ENCODE measurements around the gene RNF138.
A peak's percentile ranks its signal among the peaks of the same experiment; 100 is the strongest.
"Not testable (repeated sequence)": the region's sequence is repeated elsewhere in the genome, so short reads cannot be mapped to it uniquely, and the experiment has no call there.

The RNF138 gene, protein sequence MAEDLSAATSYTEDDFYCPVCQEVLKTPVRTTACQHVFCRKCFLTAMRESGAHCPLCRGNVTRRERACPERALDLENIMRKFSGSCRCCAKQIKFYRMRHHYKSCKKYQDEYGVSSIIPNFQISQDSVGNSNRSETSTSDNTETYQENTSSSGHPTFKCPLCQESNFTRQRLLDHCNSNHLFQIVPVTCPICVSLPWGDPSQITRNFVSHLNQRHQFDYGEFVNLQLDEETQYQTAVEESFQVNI

DNA sequence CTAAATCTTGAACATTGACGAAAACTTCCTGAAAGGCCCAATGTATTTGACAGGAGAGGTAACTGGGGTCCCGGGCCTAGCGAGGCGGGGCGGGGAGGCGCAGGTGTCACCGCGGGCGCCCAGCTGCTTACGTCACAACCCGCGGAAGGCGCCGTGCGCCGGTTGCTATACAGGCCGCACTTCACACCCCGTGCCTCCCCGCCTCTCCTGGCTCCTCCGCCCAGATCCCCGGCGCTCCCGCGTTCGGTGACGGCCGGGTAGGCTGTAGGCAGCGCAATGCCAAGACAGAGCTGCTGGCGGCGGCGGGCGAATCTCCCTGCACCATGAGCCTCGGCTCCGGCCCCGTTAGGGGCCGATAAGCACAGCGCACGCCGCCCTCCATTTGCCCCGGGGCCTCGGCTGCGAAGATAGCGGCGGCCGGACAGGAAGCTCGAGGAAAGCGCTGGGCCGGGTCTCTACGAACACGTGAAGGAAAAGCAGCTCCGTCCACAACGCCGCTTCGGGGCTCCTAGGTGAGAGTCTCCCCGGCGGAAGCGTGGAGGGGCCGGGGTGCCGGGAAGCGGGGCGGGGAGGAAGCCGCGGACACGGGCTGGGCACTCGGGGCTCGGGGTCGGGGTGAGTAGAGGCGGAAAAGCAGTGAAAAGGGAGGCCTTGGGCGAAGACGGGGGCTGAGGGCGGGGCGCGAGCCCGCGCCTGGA, at the start of gene RNF138:
TSS of gene RNF138 (plus strand) at position 151 of the 698 bp plus-strand sequence. CDS start 903 bp downstream, outside the sequence.
- DNase-seq (ENCODE audit: low read depth in 1 of 2, low spot score in 1 of 2): peak; percentile 77 to 83

DNA sequence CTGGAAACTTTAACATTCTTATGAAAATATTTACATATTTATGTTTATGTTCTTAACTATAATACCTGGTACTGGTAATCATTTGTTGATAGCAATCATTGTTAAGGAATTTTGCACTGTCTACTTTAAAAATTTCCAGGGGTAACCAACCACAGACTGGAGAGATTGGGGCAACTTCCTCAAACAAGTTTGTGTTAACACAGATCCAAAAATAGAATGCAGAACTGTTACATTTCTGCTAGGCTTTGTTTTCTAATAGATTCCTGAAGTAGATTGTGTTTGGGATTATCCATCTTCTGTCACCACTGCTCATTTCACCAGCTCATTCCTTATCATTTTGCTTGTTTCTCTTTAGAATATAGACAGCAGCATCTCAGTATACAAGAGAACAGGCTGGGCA, 49.3 kb upstream of the RNF138 start:
- no peak for DNase-seq (ENCODE audit: low read depth in 1 of 2, low spot score in 1 of 2)

DNA sequence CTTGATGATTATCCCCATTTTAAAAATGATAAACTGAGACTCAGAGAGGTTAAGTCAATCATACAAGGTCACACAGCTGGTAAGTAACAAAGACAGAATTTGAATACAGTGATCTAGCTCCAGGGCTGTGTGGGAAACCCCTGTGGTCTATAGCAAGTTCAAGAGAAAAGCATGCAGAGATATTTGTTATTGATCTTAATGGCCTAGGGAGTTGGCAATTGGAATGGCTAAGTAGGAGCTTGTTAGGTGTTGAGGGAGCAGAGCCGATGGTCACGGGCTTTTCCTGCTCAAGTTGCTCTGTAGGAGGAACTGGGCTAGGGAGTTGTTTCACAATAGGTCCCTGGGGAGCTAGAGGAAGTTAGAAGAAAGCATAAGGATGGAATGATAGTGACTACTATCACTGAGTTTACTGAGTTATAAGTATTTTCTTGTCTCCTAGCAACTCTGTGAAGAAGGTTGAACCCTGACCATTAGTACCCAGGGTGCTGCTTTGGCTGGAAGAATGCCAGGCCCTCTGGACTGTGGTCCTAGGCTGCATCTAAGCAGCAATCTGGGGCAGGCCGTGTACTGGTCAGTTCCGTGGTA, 43.1 kb upstream of the RNF138 start:
- no peak for DNase-seq (ENCODE audit: low read depth in 1 of 2, low spot score in 1 of 2)

DNA sequence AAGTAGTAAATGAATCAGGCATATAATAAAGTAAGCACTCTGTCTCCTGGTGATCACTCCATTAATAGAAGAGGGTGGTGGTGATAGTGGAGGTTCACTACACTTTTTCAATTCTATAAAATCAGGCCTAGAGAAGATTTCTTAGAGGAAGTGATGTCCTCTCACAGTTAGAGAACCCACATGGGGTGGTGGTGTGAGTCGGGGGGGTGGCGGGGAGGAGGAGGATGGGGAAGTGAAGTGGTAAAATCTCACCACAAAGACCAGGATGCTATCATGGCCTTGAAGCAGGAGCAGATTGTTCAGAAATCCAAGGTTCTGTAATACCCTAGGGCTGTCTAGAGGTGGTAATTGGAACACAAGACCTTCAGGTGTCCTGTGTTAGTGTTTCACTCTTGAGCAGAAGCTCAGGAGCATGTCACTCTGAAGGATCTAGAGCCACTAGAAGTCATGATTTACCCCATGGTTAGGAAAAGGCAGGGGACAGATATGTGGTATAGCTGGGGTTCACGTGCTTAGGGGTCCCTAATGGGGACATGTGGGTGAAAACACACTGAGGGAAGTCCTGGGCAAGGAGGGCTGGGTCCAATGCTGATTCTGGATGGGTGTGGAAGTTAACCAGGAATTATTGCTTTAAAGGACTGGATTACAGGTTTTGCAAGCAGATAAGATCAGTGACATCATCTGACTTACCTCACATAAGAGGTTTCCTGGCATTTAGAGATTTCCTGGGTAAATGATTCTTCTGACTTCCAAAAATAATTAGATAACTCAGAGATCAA, 42.1 kb upstream of the RNF138 start:
- DNase-seq (ENCODE audit: low read depth in 1 of 2, low spot score in 1 of 2): no peak

DNA sequence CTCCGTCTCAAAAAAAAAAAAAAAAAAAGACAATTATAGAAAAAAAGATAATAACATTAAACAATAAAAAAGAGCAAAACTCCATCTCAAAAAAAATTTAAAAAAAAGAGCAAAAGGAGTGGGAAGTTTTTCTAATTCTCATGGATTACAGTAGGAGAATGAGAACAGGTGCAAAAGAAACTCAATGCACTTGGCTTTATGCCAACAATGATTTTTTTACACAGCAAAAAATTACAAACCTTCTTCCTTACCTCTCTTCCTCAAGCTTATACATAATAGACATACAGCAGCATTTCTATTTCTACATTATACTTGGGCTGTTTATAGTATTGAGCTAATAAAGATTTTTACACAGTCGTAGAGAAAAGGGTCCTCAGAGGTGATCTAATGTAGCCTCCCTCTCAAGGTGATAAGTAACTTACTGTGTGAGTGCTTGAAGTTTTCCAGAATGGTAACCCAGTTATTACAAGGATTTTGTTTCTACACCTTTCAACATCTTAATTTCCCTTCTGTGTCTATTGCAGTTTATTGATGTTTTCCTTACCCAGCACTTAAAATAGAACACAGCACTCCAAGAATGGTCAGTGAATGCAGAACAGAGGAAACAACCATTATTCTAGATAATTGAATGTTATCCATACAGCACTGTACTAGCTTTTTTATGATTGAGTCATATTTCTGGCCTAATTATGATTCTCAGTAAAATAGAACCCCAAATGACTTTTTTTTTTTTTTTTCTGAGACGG, 34.9 kb upstream of the RNF138 start:
- no peak for DNase-seq (ENCODE audit: low read depth in 1 of 2, low spot score in 1 of 2)

DNA sequence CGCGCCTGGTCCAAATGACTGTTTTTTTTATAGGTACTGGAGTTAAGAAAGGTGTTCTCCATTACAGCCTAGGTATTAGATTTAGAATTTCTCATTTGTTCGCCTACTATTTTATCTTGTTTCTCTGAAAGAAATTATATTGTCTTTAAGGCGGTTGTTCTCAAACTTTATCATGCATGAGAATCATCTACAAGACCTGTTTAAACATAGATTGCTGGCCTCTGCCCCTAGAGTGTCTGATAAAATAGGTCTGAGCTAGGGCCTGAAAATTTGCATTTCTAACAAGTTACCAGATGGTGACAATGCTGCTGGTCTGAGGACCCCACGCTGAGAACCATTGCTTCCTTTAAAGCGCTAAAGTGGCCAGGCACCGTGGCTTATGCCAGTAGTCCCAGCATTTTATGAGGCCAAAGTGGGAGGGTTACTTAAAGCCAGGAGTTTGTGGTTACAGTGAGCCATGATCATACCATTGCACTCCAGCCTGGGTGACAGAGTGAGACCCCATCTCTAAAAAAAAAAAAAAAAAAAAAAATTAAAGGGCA, 34.0 kb upstream of the RNF138 start:
- no peak for DNase-seq (ENCODE audit: low read depth in 1 of 2, low spot score in 1 of 2)

DNA sequence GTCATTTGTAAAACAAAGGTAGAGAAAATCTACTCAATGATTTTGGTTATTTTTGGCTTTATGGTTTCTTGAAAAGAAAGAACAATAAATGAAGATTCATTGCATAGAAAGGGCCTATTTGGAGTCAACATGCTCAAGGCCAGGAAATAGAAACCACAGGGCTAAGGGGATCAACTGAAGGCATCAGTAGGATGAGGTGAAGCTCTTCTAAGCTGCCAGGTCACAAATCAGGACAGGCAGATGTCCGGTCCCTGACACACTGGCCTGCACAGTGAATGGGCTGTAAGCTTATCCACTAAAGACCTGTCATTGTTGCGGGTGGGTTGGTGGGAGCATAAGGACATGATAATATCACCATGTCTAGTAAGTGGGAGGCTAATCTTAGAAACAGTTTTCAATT, 31.6 kb upstream of the RNF138 start:
- no peak for DNase-seq (ENCODE audit: low read depth in 1 of 2, low spot score in 1 of 2)

DNA sequence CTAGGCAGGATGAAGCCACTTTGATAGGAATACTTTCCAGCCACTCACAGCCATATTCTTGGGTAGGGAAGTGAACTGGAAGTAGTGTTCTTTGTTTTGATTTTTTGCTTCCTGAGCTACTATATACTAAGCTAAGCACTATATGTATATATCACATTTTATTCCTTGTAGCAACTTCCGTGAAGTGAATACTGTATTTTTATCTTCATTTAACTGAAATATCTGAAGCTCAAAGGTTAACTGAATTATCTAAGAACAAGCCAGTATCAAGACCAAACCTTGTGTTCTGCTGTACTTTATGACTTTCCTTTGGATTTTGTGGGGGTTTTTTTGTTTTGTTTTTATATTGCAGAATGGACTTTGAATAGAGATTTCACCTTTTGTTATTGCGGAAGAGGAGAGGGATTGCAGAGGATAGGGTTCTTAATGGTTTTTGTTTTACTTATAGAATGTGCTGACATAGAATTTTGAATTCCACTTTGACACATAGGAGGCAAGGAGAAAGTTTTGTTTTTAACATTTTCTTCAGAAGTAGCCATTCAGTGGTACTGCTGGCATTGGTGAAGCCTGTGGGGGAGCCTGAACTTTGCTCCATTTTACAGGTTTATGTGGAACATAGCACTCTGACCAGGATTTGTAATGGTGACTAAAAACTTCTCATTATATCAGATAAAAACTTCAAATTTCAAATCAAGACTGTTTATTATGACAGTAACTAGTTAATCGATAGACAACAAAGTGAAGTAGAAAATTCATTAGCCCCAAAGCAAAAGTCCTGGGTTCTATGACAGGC, 24.1 kb upstream of the RNF138 start:
- DNase-seq (ENCODE audit: low read depth in 1 of 2, low spot score in 1 of 2): no peak

DNA sequence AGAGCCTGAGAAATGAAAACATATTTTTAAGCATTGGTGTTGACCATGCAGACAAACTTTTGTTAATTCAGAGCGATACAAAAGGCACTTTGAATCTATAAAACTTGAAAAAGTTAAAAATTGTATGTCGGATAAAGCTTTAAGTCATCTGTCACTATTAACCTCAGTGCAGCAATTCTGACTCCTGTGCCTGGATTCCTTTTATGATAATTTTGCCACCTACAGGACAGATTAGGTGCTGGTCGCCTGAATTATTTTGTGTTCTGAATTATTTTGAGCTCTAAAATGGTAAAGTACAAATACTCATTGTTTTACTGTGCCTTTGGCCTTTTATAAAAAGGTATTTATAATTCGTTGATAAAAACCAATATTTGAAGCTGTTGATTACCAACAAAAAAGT, 19.4 kb upstream of the RNF138 start:
- no peak for DNase-seq (ENCODE audit: low read depth in 1 of 2, low spot score in 1 of 2)

DNA sequence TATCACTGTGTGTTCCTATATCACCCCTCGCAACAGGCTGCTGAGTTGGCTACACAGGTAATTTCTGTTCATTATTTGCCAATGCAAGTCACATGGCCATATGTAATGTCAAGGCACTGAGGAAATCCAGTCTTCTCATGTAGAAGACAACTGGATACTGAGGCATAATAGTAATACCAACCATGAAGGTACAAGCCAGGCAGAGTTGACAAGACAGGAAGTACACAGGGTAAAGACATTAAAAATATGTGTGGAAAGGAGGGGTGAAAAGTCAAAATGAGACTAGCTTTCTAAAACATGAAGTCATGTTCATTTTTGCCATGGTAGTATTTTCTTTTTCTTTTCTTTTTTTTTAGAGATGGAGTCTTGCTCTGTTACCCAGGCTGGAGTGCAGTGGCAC, 17.5 kb upstream of the RNF138 start:
- DNase-seq (ENCODE audit: low read depth in 1 of 2, low spot score in 1 of 2): no peak

DNA sequence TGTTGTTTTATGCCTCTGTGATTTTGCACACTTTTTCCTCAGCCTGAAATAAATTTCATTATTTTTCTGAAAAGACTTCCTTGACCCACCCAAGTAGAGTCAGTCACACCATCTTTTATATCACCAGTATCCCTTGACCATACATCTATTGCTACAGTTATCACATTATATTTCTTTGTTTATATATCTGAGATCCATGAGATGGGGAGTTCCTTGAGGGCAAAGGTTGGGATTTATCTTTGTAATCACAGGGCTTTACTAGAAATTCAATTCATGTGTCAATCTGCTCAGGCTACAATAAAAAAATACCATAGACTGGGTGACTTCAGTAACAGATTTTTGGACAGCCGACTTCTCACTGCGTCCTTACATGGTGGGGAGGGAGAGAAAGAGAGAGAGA, 12.8 kb upstream of the RNF138 start:
- no peak for DNase-seq (ENCODE audit: low read depth in 1 of 2, low spot score in 1 of 2)

DNA sequence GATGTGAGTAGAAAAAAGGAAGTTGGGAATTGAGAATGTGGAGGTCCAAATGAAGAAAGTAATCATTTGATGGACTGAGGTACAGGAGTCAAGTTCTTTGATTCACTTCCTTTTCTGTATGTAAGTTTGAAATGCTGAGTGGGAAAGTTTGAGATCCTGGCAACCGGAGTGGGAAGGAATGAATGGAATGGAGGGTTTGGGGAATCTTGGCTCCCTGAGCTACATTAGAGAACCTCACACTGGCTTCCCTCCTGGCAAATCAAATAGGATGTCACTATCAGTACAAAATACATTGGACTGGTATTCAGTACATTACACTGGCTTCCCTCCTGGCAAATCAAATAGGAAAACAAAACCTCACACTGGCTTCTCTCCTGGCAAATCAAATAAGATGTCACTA, 9.8 kb upstream of the RNF138 start:
- no peak for DNase-seq (ENCODE audit: low read depth in 1 of 2, low spot score in 1 of 2)

DNA sequence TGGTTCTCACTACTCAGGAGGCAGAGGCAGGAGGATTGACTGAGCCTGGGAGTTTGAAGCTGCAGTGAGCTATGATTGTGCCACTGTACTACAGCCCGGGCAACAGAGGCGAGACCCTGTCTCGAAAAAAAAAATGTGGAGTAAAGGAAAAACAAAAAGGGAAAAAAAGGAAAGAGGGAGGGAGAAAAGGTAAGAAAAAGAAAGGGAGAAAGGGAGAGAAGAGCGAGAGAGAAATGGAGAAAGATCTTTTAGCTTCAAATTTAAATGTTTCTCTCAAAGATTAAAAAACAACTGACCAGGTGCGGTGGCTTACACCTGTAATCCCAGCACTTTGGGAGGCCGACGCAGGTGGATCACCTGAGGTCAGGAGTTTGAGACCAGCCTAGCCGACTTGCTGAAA, 7.9 kb upstream of the RNF138 start:
- no peak for DNase-seq (ENCODE audit: low read depth in 1 of 2, low spot score in 1 of 2)

DNA sequence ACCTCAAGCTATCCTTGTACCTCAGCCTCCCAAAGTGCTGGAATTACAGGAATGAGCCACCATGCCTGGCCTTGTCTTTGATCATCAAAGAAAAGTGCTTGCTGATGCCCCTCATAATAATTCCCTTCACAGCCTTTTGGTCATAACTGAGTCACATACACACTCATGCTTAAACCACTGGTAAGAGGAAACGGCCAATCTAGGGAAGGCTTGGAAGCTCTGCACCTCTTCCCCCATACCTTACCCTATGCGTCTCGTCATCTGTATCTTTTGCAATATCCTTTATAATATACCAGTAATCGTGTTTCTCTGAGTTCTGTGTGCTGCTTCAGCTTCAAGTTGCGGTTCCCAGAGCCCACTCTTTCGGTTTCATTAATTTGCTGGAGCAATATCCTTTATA, 4.8 kb upstream of the RNF138 start:
- no peak for DNase-seq (ENCODE audit: low read depth in 1 of 2, low spot score in 1 of 2)

DNA sequence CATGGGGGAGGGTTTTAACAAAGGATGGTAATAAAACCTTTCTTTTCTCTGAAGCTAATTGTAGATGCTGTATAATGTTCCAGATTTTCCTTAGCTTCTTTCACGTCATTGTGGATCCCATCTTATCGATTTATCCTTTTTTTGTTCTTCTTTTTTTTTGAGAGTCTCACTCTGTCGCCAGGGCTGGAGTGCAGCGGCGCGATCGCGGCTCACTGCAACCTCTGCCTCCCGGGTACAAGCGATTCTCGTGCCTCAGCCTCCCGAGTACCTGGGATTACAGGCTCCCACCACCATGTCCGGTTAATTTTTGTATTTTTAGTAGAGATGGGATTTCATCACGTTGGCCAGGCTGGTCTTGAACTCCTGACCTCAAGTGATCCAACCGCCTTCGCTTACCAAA, 843 bp upstream of the RNF138 start:
- not testable (repeated sequence) for DNase-seq (ENCODE audit: low read depth in 1 of 2, low spot score in 1 of 2)

DNA sequence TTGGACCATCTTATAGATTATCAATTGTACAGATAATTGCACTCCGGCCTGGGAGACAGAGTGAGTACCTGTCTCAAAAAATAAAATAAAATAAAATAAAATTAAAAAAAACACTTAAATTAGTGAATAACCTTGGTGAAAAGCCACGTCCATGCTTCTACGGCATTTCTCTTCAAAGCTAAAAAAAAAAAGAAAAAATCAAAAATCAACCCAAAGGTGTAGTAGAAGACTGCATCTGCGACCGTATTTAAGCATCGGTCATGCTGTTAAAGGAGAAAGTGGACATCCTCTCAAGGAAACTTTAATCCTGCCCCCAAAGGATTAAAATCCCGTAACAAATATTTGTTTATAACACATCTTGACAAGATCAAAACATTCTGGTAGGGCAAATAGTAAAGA, 350 bp upstream of the RNF138 start:
- no peak for DNase-seq (ENCODE audit: low read depth in 1 of 2, low spot score in 1 of 2)

DNA sequence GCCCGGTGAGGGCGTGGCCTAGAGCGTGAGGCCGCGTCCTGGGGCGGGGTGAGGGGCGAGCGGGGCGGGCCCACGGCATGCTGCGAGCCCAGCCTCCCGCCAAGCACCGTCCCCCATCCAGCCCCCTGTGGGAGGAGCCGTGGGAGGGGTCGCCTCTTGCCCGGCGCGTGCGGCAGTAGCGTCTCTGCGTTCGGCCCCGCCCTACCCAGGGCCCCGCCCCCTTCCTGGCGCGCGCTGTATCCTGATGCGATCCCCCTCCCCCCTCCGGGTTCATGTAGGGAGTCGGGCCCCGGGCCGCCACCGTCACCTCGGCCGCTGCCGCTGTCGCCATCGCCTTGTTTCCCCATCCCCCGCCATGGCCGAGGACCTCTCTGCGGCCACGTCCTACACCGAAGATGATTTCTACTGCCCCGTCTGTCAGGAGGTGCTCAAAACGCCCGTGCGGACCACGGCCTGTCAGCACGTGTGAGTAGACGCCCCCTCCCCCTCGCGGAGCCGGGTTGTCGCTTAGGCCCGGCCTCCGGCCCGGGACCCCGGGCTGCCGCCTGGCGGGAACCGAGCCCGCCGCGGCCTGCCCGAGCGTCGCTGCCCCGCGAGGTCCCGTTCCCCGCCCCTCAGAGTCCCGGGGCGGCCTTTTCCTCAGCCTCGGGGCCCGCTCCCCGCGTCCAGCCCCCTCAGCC, 888 bp downstream of the RNF138 start:
- DNase-seq (ENCODE audit: low read depth in 1 of 2, low spot score in 1 of 2): peak; percentile 99

DNA sequence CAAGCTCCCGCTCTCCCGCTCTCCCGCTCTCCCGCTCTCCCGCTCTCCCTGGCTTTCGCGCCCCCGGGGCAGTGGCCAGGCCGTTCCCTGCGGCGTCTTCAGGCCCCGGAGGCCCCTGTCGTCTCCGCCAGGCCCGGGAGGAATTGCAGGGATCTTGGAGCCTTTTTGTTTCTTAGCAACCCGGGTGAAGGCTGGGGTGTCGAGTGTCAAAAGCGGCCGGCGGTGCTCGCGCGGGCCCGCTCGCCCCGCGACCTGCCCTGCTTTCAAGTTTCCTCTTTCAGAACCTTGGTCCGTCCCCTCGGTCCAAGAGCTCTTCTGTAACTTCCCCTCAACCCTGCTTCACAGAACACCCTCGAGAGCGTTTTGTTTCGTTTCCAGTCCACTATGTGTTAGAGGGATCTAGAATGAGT, 1.4 kb downstream of the RNF138 start:
- DNase-seq (ENCODE audit: low read depth in 1 of 2, low spot score in 1 of 2): peak in 1 of 2 donors; percentile 7

DNA sequence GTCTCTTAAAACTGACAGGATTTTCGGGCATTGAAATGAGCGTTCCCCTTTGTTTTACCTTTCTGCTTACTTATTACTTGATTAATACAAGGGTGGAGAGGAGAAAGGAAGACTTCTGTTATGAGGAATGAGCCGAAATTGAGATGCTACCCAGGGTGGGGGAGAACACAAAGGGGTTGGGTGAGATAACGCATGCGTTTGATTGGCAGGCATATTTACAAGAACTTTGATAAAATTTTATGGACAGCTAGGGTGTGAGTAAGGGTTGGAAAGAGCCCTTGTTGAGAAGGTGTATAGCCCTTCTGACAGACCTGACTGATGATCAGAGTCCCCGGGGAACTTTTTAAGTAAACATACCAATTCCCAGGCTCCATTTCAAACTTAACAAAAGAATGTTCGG, 1.8 kb downstream of the RNF138 start:
- DNase-seq (ENCODE audit: low read depth in 1 of 2, low spot score in 1 of 2): no peak
